ELR (cell line): ENCODE results near the gene KIR2DL1.
"Not testable (repeated sequence)": the region's sequence is repeated elsewhere in the genome, so short reads cannot be mapped to it uniquely, and the experiment has no call there.

Experiments
- DNase-seq: peaks from one replicate; pipeline ENCODE4 v3.0.0-alpha.2; 2015; ENCODE audit warnings: low read depth

KIR2DL1 gene

DNA sequence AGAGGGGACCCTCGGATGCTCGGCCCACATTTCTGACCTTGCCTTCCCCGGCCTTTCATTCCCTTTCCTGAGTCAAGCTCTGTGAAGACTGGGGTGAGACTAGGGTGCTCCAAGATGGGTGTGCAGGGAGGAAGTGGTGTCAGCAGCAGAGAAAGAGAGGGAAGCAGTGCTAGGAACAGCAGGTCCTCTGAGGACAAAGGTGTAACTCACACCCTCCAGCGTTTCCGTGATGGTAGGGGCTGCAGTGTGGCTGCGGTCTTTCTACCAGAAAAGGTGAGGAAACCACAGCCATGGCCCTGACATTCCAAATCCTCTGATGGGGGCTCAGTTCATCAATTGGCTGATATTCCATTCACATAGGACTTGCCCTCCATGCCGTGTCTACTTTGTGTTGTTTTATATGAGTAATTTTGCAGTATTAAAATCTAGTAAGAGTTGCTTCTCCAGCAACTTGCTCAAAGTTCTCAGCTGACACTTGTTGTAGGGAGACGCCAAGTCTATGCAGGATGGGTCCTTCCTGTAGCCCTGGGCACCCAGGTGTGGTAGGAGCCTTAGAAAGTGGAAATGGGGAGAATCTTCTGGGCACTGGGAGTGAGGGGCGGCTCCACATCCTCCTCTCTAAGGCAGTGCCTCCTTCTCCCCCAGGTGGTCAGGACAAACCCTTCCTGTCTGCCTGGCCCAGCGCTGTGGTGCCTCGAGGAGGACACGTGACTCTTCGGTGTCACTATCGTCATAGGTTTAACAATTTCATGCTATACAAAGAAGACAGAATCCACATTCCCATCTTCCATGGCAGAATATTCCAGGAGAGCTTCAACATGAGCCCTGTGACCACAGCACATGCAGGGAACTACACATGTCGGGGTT is 48.3 kb downstream of the KIR2DL1 start:
- no peak for DNase-seq

DNA sequence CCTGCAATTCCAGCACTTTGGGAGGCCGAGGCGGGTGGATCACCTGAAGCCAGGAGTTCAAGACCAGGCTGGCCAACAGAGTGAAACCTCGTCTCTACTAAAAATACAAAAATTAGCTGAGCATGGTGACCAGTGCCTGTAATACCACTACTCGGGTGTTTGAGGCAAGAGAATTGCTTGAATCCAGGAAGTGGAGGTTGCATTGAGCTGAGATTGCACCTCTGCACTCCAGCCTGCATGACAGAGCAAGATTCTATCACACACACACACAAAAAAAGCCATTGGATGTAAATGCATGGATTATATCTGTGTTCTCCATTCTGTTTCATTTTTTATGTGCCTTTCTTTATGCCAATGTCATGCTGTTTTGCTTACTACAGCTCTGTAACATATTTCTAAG is 54.8 kb downstream of the KIR2DL1 start:
- DNase-seq: not testable (repeated sequence)

DNA sequence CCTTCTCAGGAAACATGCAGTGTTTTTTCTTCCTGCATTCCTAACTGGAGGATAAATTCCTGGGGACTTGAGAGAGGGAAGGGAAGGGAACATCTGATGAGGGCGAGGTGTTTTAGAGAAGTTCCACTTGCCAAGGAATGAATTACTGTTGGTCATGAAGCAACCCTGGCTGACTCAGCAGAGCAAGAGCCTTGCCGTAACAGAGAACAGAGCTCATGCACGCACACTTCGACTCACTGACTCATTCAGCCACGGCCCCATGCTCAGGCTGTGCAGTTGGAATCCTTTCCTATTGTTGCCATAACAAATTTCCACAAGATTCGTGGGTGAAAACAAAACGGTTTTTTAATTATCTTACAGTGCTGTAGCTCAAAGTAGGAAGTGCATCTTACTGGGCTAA is 55.7 kb downstream of the KIR2DL1 start:
- not testable (repeated sequence) for DNase-seq

DNA sequence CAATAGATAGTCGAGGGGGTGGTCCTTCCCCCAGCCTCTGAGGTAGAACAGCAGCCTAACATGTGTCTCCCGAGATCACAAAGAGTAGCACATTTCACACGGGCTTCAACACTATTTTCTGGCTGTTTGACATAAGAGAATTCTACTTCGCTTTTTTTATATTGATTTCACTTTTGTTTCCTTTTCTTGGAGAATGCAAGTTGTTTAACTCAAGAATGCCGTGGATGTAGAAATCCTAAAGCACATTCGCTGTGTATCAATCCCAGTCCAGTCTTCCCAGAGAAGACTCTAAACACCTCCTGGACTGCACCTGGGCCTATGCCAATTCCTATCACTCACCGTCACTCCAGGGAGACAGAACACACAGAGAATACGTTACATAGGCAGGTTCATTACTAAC is 58.5 kb downstream of the KIR2DL1 start:
- DNase-seq: not testable (repeated sequence)

DNA sequence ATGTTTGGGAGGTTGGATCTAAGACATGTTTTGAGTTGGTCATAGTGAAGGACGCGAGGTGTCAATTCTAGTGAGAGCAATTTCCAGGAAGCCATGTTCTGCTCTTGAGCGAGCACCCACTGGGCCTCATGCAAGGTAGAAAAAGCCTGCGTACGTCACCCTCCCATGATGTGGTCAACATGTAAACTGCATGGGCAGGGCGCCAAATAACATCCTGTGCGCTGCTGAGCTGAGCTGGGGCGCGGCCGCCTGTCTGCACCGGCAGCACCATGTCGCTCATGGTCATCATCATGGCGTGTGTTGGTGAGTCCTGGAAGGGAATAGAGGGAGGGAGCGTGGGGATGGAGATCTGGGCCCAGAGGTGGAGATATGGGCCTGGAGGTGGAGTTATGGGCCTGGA is 62.9 kb downstream of the KIR2DL1 start, which contains the start of gene KIR2DS4:
TSS of gene KIR2DS4 (plus strand) at position 181 of the 400 bp plus-strand sequence.
- not testable (repeated sequence) for DNase-seq
